ENCODE measurements around the gene BUB1B.

DNA sequence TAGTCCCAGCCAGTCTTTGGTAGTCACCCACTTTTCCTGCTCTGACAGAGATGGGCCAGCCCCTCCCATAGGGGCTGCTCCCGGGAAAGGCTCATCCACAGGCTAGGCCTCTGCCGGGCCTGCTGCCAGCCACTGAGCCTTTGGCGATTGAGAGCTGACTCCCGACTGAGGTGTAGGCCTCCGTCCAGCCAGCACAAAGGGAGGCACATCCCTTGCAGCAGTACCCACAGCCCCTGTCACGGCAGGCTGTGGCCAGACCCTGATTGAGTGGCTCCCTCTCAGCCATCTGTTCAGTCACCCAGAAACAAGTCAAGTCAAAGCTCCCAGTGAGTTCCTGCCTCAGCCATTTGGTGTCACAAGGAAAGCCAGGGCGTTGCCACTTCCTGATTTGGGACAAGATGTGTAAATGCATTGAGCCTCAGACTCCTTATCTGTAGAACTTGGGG lies 71.8 kb downstream of the BUB1B start:
- TF ChIP-seq POLR2A (IDR thresholded peaks at IDR 0.05): no peak
- TF ChIP-seq, protein P1, sequence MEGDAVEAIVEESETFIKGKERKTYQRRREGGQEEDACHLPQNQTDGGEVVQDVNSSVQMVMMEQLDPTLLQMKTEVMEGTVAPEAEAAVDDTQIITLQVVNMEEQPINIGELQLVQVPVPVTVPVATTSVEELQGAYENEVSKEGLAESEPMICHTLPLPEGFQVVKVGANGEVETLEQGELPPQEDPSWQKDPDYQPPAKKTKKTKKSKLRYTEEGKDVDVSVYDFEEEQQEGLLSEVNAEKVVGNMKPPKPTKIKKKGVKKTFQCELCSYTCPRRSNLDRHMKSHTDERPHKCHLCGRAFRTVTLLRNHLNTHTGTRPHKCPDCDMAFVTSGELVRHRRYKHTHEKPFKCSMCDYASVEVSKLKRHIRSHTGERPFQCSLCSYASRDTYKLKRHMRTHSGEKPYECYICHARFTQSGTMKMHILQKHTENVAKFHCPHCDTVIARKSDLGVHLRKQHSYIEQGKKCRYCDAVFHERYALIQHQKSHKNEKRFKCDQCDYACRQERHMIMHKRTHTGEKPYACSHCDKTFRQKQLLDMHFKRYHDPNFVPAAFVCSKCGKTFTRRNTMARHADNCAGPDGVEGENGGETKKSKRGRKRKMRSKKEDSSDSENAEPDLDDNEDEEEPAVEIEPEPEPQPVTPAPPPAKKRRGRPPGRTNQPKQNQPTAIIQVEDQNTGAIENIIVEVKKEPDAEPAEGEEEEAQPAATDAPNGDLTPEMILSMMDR (IDR thresholded peaks at IDR 0.05): no peak
